SW480 (cell line): Measurements from ENCODE around the gene IST1.

Experiments used
- DNase-seq: peaks from one replicate; pipeline ENCODE4 v3.0.0-alpha.2; 2016; ENCODE audit warnings: low spot score

Gene IST1

GRCh38 chr16:71919035-71919434 is 23.7 kb downstream of the IST1 start:
- no peak for DNase-seq

GRCh38 chr16:71920658-71921057 is 25.3 kb downstream of the IST1 start:
- DNase-seq = no peak

DNA sequence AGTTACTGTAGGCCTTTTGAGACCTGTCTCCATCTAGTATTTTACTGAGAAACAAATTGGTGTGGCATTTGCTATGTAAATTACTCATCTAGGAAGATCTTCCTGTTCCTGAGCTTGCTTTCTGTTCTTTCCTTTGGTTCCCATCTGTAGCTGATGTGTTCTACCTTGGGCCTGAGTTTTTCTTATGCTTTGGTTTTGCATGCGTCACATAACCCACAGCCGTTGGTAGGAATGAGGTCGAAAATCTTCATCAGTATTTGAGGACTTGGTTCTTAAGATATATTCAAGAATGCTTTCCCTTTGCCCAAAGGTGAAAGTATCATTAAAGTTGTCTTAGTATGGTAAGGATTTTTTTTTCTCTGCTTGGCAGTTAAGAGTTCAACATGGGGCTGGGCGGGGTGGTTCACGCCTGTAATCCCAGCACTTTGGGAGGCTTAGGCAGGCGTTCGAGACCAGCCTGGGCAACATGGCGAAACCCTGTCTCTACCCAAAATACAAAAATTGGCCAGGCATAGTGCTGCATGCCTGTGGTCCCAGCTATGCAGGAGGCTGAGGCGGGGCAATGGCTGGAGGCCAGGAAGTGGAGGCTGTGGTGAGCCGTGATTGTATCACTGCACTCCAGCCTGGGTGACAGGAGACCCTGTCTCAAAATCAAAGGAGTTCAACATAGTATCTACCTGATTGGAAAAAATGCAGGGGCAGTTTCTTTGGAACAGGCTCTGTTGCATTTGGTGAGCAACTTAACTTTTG is 28.8 kb downstream of the IST1 start:
- DNase-seq = no peak

GRCh38 chr16:71924710-71925109 is 29.4 kb downstream of the IST1 start:
- DNase-seq = no peak

GRCh38 chr16:71927383-71927782 is 32.1 kb downstream of the IST1 start:
- peak; percentile 43 for DNase-seq

DNA sequence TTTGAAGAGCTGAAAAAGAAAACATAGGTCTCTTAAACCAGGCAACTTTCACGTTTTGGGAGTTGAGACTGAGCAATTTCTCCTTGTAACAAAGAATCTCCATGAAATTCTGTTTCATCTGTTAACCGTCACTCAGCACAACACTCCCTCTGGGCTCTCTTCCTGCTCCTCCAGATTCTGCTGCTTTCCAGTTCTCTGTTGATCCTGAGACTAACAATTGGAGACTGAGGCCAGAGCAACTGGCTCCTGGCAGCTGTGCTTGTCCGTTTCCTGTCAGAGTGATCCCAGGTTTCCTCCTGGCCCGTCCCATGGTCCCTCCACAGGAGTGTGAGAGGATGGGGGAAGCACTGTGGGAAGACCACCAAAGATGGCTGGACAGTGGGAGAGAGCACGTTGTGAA is 32.5 kb downstream of the IST1 start:
- DNase-seq = no peak

GRCh38 chr16:71929048-71929447 is 33.7 kb downstream of the IST1 start:
- DNase-seq = no peak

DNA sequence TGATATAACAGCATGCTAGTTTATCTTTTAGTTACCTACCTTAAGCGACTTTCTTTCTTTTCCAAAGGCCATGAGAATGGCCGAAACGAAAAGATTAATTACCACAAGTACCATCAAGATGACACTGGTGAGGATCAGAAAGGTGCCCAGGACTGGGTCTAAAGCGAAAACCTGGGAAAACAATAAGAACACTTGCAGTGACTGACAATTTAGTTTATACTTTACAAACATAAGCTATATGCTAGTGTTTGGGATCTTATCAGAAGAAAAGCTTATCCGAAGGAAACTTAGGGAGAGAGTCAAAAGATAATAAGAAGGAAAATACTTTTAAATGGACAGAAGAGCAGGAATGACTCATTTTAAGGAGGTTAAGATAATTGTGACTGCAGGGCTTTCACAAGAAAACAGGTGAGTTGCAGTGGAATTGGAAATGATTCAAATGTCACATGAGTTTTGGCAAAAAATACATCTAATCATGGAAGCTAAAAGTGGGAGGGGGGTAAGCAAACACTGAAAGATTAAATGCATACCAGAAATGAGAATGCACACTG is 34.8 kb downstream of the IST1 start:
- DNase-seq = no peak

GRCh38 chr16:71931001-71931400 is 35.7 kb downstream of the IST1 start:
- DNase-seq = no peak

DNA sequence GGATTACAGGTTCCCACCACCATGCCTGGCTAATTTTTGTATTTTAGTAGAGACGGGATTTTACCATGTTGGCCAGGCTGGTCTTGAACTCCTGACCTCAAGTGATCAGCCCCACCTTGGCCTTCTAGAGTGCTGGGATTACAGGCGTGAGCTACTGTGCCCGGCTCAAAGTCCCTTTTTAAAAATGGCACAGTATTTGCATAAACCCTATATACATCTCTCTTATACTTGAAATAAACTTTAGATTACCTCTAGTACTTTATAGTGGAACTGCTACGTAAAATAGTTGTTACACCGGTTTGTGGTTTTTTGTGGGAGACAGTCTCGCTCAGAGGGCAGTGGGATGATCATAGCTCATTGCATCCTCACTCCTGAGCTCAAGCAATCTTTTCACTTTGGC is 36.3 kb downstream of the IST1 start:
- no peak for DNase-seq

- no peak for DNase-seq
Measured at GRCh38 chr16:71933017-71933416, 37.7 kb downstream of the IST1 start.

DNA sequence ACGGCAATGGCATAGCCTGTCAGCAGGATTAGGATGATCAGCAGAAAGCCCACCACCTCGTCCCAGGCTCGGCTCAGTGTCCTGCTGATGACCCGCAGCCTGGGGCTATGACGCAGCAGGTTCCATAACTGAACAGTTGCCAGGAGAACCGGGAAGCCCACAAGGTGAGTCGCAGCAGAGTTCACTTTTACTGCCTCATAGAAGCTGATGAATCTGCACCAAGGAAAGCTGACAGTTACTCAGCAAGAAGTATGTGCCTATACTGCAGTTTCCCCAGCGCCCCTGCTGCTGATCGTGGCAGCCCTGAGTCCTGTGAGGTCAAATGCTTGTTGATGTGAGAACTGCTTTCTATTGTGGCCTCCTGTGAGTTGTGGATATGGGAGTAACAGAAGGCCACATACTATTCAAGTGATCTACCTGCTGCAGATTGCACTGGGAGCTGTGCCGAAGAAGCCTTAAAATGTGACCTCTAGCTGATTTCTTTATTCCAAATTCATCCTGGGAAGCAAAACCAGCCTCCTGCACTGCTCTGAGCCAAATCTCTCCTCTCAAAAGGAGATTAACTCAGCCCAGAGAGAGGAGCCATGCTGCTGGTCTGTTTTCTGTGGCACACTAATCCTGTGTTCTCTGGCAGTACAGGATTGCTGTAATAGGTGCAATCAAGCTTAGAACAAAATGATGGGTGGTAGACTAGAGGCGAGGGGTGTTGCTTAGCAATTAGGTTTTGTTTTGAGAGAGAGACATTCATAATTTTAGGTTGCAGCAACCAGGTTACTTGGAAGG is 38.8 kb downstream of the IST1 start:
- no peak for DNase-seq

- DNase-seq = no peak
Measured at GRCh38 chr16:71937868-71938510, 42.7 kb downstream of the IST1 start.

- DNase-seq = no peak
Measured at GRCh38 chr16:71943887-71944286, 48.6 kb downstream of the IST1 start.

GRCh38 chr16:71945616-71946015 is 50.3 kb downstream of the IST1 start:
- DNase-seq = no peak

- DNase-seq = no peak
Measured at GRCh38 chr16:71952825-71953224, 57.5 kb downstream of the IST1 start.

GRCh38 chr16:71954180-71954579 is 58.8 kb downstream of the IST1 start:
- DNase-seq = no peak

DNA sequence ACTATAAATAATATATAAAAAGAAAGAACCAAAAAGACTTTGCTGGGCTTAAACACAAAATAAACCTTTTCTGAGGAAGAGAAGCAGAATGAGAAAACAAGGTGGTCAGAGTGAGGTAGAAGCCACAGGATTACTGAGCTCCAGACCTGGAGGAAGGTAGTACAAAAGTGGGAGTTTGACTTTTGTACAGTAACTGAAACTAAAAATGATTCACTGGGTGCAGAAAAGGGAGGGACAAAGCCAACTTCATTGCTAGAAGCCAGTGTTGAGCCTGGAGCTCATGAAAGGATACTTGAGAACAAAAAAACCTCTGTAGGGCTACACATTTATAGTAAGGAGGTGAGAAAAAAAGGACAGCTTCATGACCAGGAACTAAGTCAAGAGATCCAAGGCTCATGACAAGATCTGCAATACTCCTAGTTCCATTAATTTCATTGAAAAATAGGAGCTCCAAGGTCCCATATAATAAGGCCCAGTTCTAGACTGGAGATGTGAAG is 59.4 kb downstream of the IST1 start:
- no peak for DNase-seq

GRCh38 chr16:71956486-71956885 is 61.2 kb downstream of the IST1 start:
- no peak for DNase-seq

DNA sequence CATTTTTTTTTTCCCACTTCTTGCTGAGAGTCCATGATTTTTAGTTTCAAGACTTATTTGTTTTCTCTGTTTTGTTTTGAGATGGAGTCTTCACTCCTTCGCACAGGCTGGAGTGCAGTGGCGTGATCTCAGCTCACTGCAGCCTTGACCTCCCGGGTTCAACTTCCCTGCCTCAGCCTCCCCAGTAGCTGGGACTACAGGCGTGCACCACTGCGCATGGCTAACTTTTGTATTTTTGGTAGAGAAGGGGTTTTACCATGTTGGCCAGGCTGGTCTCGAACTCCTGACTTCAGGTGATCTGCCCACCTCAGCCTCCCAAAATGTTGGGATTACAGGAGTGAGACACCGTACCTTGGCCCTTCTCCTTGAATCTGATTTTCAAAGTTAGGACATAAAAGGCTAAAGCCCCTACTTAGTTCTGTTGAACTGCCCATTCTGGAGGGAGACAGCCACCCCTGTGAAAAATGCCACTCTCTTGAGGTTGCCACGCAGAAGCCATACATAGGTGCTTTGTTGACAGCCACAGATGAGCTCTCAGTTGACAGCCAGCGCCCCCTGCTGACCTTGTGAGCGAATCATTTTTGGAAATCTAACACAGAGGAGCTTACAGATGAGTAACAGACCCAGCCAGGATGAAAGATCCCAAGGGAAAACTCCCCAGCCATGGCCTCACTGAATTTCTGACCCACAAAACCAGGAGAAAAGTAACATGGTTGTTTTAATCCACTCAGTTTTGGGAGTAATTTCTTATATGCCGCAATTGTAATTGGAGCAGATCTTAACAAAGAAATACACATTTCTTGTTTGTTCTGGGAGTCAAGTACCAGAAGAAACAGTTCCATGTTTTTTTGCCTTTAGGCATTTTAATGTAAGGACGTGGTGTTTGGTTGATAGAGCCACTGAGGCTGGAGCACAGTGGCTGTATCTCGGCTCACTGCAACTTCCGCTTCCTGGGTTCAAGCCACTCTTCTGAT is 66.0 kb downstream of the IST1 start:
- peak; percentile 84 for DNase-seq

GRCh38 chr16:71963125-71963875 is 68.0 kb downstream of the IST1 start:
- no peak for DNase-seq
